ENCODE results near the gene ITPR1. TPM values are rescaled to one million over a fixed set of nuclear protein-coding genes. Genes with fewer than 3 reads are reported as not detected.

ITPR1 gene
- total and polyA plus RNA-seq, 2 experiments from 2014 or later = 6.8 to 21.0 TPM

- TF ChIP-seq ZNF331 (CRISPR knock-in tag; IDR thresholded peaks at IDR 0.05; ENCODE audit: low read depth) (no peak), REST (IDR thresholded peaks at IDR 0.05; ENCODE audit: unreplicated experiment) (no peak), JUNB (IDR thresholded peaks at IDR 0.05; ENCODE audit: unreplicated experiment) (no peak), ETS1 (IDR thresholded peaks at IDR 0.05) (no peak), ZNF114 (CRISPR knock-in tag; IDR thresholded peaks at IDR 0.05) (no peak), CREB1 (CRISPR knock-in tag; IDR thresholded peaks at IDR 0.05; ENCODE audit: low read depth) (no peak), STAT1 (IDR thresholded peaks at IDR 0.05; ENCODE audit: unreplicated experiment) (no peak)
- H3K27ac ChIP-seq (ENCODE audit: low read depth) = no peak overlapping the region
- no peaks in the 10 kb centered on the region for H3K27me3 ChIP-seq (ENCODE audit: insufficient read depth)
- H3K27me3 Mint-ChIP-seq (ENCODE audit: insufficient read depth, low read depth, poor library complexity) = no peaks in the 10 kb centered on the region
- H3K4me3 ChIP-seq = no peak overlapping the region
- peaks cover 3% of the 10 kb centered on the region; the same call in 2 of the 3 replicates for H3K4me1 Mint-ChIP-seq
- ATAC-seq (no peak), DNase-seq (ENCODE audit: low spot score) (no peak)
- peaks cover 13% of the 10 kb centered on the region; the same call in 2 of the 3 replicates for H3K36me3 Mint-ChIP-seq (ENCODE audit: low read depth)
- no peak overlapping the region for H2AFZ ChIP-seq
- peaks cover 4% of the 10 kb centered on the region; the same call in 1 of the 2 replicates for H3K4me1 ChIP-seq (ENCODE audit: insufficient read depth)
- H3K4me2 ChIP-seq = no peak overlapping the region
- H3K27ac Mint-ChIP-seq = no peak overlapping the region
- no peaks in the 10 kb centered on the region for H3K9me2 ChIP-seq (ENCODE audit: insufficient read depth)
- no peaks in the 10 kb centered on the region for H4K20me1 ChIP-seq (replicated peaks; ENCODE audit: insufficient read depth)
- no peaks in the 10 kb centered on the region for H3F3A ChIP-seq (replicated peaks; ENCODE audit: low read depth)
- no peaks in the 10 kb centered on the region; the same call in 1 of the 2 replicates for H3K36me3 ChIP-seq (ENCODE audit: insufficient read depth)
- peaks cover 5% of the 10 kb centered on the region; the same call in 1 of the 3 replicates for H3K9me3 Mint-ChIP-seq
- no peak overlapping the region for H3K4me3 Mint-ChIP-seq
- no peaks in the 10 kb centered on the region for H3K79me2 ChIP-seq (replicated peaks; ENCODE audit: insufficient read depth)
Measured at GRCh38 chr3:4690277-4690676, 197.1 kb downstream of the ITPR1 start.

DNA sequence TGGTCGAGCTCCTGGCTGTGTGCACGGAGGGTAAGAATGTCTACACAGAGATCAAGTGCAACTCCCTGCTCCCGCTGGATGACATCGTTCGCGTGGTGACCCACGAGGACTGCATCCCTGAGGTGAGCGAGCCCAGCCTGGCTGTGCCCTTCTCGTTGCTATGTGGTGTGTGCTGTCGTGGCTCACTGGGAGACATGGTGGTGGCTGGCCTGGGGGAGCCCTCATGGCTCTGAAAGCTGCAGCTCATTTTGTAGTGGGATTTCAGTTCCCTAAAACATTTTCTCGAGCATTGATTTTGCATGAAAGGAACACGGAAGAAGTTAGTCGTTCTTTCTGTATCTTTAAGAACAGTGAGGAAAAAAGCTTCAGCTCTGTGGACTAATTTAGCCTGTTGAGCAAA lies 200.5 kb downstream of the ITPR1 start:
- peaks cover 10% of the 10 kb centered on the region; the same call in 2 of the 3 replicates for H3K36me3 Mint-ChIP-seq (ENCODE audit: low read depth)
- Histone ChIP-seq H3K4me2 (no peak overlapping the region), H3K27ac (ENCODE audit: low read depth) (no peak overlapping the region), H2AFZ (no peak overlapping the region), H3K4me1 (ENCODE audit: insufficient read depth) (peaks cover 25% of the 10 kb centered on the region), H3K27me3 (ENCODE audit: insufficient read depth) (no peaks in the 10 kb centered on the region), H3K36me3 (ENCODE audit: insufficient read depth) (no peaks in the 10 kb centered on the region; the same call in 1 of the 2 replicates), H4K20me1 (replicated peaks; ENCODE audit: insufficient read depth) (no peaks in the 10 kb centered on the region), H3K4me3 (no peak overlapping the region), H3K9me2 (ENCODE audit: insufficient read depth) (no peaks in the 10 kb centered on the region), H3F3A (replicated peaks; ENCODE audit: low read depth) (no peaks in the 10 kb centered on the region), H3K79me2 (replicated peaks; ENCODE audit: insufficient read depth) (no peaks in the 10 kb centered on the region)
- H3K4me3 Mint-ChIP-seq = no peak overlapping the region
- no peaks in the 10 kb centered on the region for H3K27me3 Mint-ChIP-seq (ENCODE audit: insufficient read depth, low read depth, poor library complexity)
- DNase-seq (ENCODE audit: low spot score) = no peak
- peaks cover 5% of the 10 kb centered on the region; the same call in 1 of the 3 replicates for H3K9me3 Mint-ChIP-seq
- H3K4me1 Mint-ChIP-seq = peaks cover 24% of the 10 kb centered on the region; the same call in 2 of the 3 replicates
- TF ChIP-seq POLR2AphosphoS5 (IDR thresholded peaks at IDR 0.05; ENCODE audit: low read depth) = no peak
- no peak for TF ChIP-seq STAT1 (IDR thresholded peaks at IDR 0.05; ENCODE audit: unreplicated experiment)
- TF ChIP-seq EZH2phosphoT487 (IDR thresholded peaks at IDR 0.05; ENCODE audit: unreplicated experiment) = no peak
- TF ChIP-seq ZNF114 (CRISPR knock-in tag; IDR thresholded peaks at IDR 0.05) = no peak
- TF ChIP-seq CREB1 (CRISPR knock-in tag; IDR thresholded peaks at IDR 0.05; ENCODE audit: low read depth) = no peak
- no peak for TF ChIP-seq ZNF331 (CRISPR knock-in tag; IDR thresholded peaks at IDR 0.05; ENCODE audit: low read depth)
- no peak for TF ChIP-seq REST (IDR thresholded peaks at IDR 0.05; ENCODE audit: unreplicated experiment)
- no peak for ATAC-seq
- H3K27ac Mint-ChIP-seq = no peak overlapping the region

Data from GM23338 (cell line).